GM23338 (cell line): Measurements from ENCODE around the gene CHST14. TPM values are rescaled to one million over a fixed set of nuclear protein-coding genes. Genes with fewer than 3 reads are reported as not detected.

Experiments used
- ATAC-seq: fragments of 200-7000 bp; cut with Tn5 transposase; 3 replicates; pipeline ENCODE4 v1.9.1; 2020
- DNase-seq: peaks from one replicate; pipeline ENCODE4 v3.0.0-alpha.2; 2015; ENCODE audit warnings: low spot score
- H2AFZ ChIP-seq: fragments of 200-600 bp; sonication (generic); 2 replicates; pipeline ENCODE4 v1.8.0; 2016; ENCODE audit warnings: antibody characterized with exemption, mild to moderate bottlenecking, moderate library complexity
- H3F3A ChIP-seq: fragments of 200-600 bp; sonication (generic); replicated peaks from 2 replicates; pipeline ENCODE4 v1.8.0; 2017; ENCODE audit warnings: antibody characterized with exemption, mixed run types, low read depth
- H3K27ac ChIP-seq: fragments of 200-600 bp; sonication (generic); 2 replicates; pipeline ENCODE4 v1.6.1; 2016; ENCODE audit warnings: low read depth
- H3K27me3 ChIP-seq: fragments of 200-600 bp; sonication (generic); 2 replicates; pipeline ENCODE4 v1.8.0; 2016; ENCODE audit warnings: mild to moderate bottlenecking, mixed run types, moderate library complexity; ENCODE audit not compliant: insufficient read depth
- H3K36me3 ChIP-seq: fragments of 200-600 bp; sonication (generic); 2 replicates; pipeline ENCODE4 v1.8.0; 2016; ENCODE audit warnings: mild to moderate bottlenecking; ENCODE audit not compliant: insufficient read depth
- H3K4me1 ChIP-seq: fragments of 200-600 bp; sonication (generic); 2 replicates; pipeline ENCODE4 v1.8.0; 2016; ENCODE audit warnings: mild to moderate bottlenecking, moderate library complexity; ENCODE audit not compliant: insufficient read depth
- H3K4me2 ChIP-seq: fragments of 200-600 bp; sonication (generic); 2 replicates; pipeline ENCODE4 v1.7.1; 2017; ENCODE audit warnings: mixed run types
- H3K4me3 ChIP-seq: fragments of 200-600 bp; sonication (generic); 2 replicates; pipeline ENCODE4 v1.6.1; 2016; ENCODE audit warnings: mixed run types
- H3K79me2 ChIP-seq: fragments of 200-600 bp; sonication (generic); replicated peaks from 2 replicates; pipeline ENCODE4 v1.8.0; 2017; ENCODE audit warnings: mild to moderate bottlenecking; ENCODE audit not compliant: insufficient read depth
- H3K9me2 ChIP-seq: fragments of 200-600 bp; sonication (generic); 2 replicates; pipeline ENCODE4 v1.8.0; 2017; ENCODE audit not compliant: insufficient read depth
- H4K20me1 ChIP-seq: fragments of 200-600 bp; sonication (generic); replicated peaks from 2 replicates; pipeline ENCODE4 v1.8.0; 2017; ENCODE audit warnings: mild to moderate bottlenecking; ENCODE audit not compliant: insufficient read depth
- H3K27ac Mint-ChIP-seq: 2 replicates; pipeline ENCODE4 v1.8.0; 2020; ENCODE audit warnings: inconsistent platforms, mild to moderate bottlenecking, moderate library complexity, mixed read lengths
- H3K27me3 Mint-ChIP-seq: 3 replicates; pipeline ENCODE4 v1.8.0; 2022; ENCODE audit warnings: low read depth, mild to moderate bottlenecking, moderate library complexity, mixed read lengths, inconsistent platforms; ENCODE audit not compliant: insufficient read depth, poor library complexity
- H3K36me3 Mint-ChIP-seq: 3 replicates; pipeline ENCODE4 v1.8.0; 2021; ENCODE audit warnings: low read depth, mild to moderate bottlenecking, inconsistent platforms, moderate library complexity, mixed read lengths
- H3K4me1 Mint-ChIP-seq: 3 replicates; pipeline ENCODE4 v1.8.0; 2020; ENCODE audit warnings: mild to moderate bottlenecking, inconsistent platforms, mixed read lengths
- H3K4me3 Mint-ChIP-seq: 3 replicates; pipeline ENCODE4 v1.8.0; 2021; ENCODE audit warnings: moderate library complexity, mild to moderate bottlenecking, inconsistent platforms, mixed read lengths
- H3K9me3 Mint-ChIP-seq: 3 replicates; pipeline ENCODE4 v1.8.0; 2020; ENCODE audit warnings: moderate library complexity, mild to moderate bottlenecking, inconsistent platforms, mixed read lengths
- CTCF ChIP-seq, 2 experiments: fragments of 200-600 bp in 1 of 2; sonication (generic) in 1 of 2; conservative IDR thresholded peaks; 2 replicates each; pipeline versions ENCODE4 v1.5.1 to v1.6.1; 2016 to 2017; ENCODE audit warnings: antibody characterized with exemption in 2 of 2, low read depth in 2 of 2, mild to moderate bottlenecking in 2 of 2, moderate library complexity in 1 of 2
- EZH2 ChIP-seq: fragments of 200-600 bp; sonication (generic); IDR thresholded peaks from one replicate; pipeline ENCODE4 v1.8.0; 2017; ENCODE audit warnings: antibody characterized with exemption, mild to moderate bottlenecking, low read depth; ENCODE audit not compliant: unreplicated experiment
- EZH2phosphoT487 ChIP-seq: fragments of 200-600 bp; sonication (generic); IDR thresholded peaks from one replicate; pipeline ENCODE4 v1.8.1; 2018; ENCODE audit warnings: antibody characterized with exemption; ENCODE audit not compliant: unreplicated experiment
- NANOG ChIP-seq: IDR thresholded peaks from 2 replicates; pipeline ENCODE4 v1.6.1; 2016; ENCODE audit warnings: antibody characterized with exemption, borderline replicate concordance
- POLR2AphosphoS5 ChIP-seq: IDR thresholded peaks from 2 replicates; pipeline ENCODE4 v1.6.1; 2016; ENCODE audit warnings: antibody characterized with exemption, low read depth
- STAT1 ChIP-seq: IDR thresholded peaks from one replicate; pipeline ENCODE4 v1.6.1; 2016; ENCODE audit warnings: antibody characterized with exemption; ENCODE audit not compliant: unreplicated experiment
- ZNF114 ChIP-seq: fragments of 250-450 bp; sonication (Bioruptor Pico); IDR thresholded peaks from 2 replicates; pipeline ENCODE4 v1.5.0; 2020; ENCODE audit warnings: mild to moderate bottlenecking, moderate library complexity
- ZNF331 ChIP-seq: fragments of 250-450 bp; sonication (Bioruptor Pico); IDR thresholded peaks from 2 replicates; pipeline ENCODE4 v1.5.0; 2020; ENCODE audit warnings: low read depth, mild to moderate bottlenecking, moderate library complexity
- polyA plus RNA-seq: library from polyadenylated mRNA; unstranded; fragments of >200 nt; fragmentation: Nextera tagmentation; extraction: Ambion mirVana; gene quantifications from 2 replicates; pipeline ENCODE4 v1.2.1, GENCODE V29; 2016
- total RNA-seq: library from RNA; depleted of rRNA; stranded (reverse); fragments of >200 nt; shearing (Covaris generic); gene quantifications from 2 replicates; pipeline ENCODE4 v1.2.3, GENCODE V29; 2014

Gene CHST14
- total and polyA plus RNA-seq, 2 experiments from 2014 or later = 8.4 to 15.6 TPM

- Histone ChIP-seq H3K4me1 (peaks cover 56% of the 10 kb centered on the region), H4K20me1 (peaks cover 27% of the 10 kb centered on the region), H3K36me3 (no peaks in the 10 kb centered on the region; the same call in 1 of the 2 replicates), H3K4me2 (peak overlapping the region; percentile 100), H3F3A (0 out of 2 replicates have a peak, but pooled peaks cover 8% of the 10 kb centered on the region), H3K4me3 (peak overlapping the region; percentile 82), H3K27me3 (peaks cover 15% of the 10 kb centered on the region), H2AFZ (peak overlapping the region; percentile 43; the same call in 1 of the 2 replicates), H3K27ac (peak overlapping the region; percentile 78), H3K79me2 (peaks cover 37% of the 10 kb centered on the region), H3K9me2 (no peaks in the 10 kb centered on the region)
- Mint-ChIP-seq H3K27me3 (peaks cover 34% of the 10 kb centered on the region), H3K27ac (peak overlapping the region; percentile 92), H3K36me3 (peaks cover 13% of the 10 kb centered on the region), H3K9me3 (no peaks in the 10 kb centered on the region; the same call in 2 of the 3 replicates), H3K4me3 (peak overlapping the region; percentile 94), H3K4me1 (peaks cover 57% of the 10 kb centered on the region)
- ATAC-seq (peak; percentile 0), DNase-seq (peak; percentile 74)
- no peak for TF ChIP-seq STAT1
- TF ChIP-seq ZNF114 (CRISPR knock-in tag) = no peak
- TF ChIP-seq EZH2 = no peak
- no peak for TF ChIP-seq CTCF (conservative IDR thresholded peaks at IDR 0.05; ENCODE audit: low read depth in 2 of 2)
- TF ChIP-seq ZNF331 (CRISPR knock-in tag) = no peak
- TF ChIP-seq EZH2phosphoT487 = no peak
- no peak for TF ChIP-seq POLR2AphosphoS5
- TF ChIP-seq NANOG = no peak
Observed at GRCh38 chr15:40439960-40440742, 30.6 kb upstream of the CHST14 start.

GRCh38 chr15:40440743-40441564 is 29.8 kb upstream of the CHST14 start, which contains the start of gene BAHD1:
Gene BAHD1 (plus strand): TSS chr15:40440953. CDS start chr15:40458465, 17,512 bp downstream.
- peak within 1 kb of the TSS; percentile 78 for H3K27ac ChIP-seq
- H3K27ac Mint-ChIP-seq = peak within 1 kb of the TSS; percentile 92
- peaks cover 17% of the 10 kb centered on the region for H3K36me3 Mint-ChIP-seq
- peak; percentile 45; the same call in 1 of the 2 replicates for TF ChIP-seq POLR2AphosphoS5
- no peak for TF ChIP-seq EZH2
- TF ChIP-seq NANOG = no peak
- peak in 1 of 2 experiments; percentile 3; a peak in 1 of 4 replicates for TF ChIP-seq CTCF (conservative IDR thresholded peaks at IDR 0.05; ENCODE audit: low read depth in 2 of 2)

More at GRCh38 chr15:40440743-40441564, 29.8 kb upstream of the CHST14 start, which contains the start of gene BAHD1:
- H3K4me1 Mint-ChIP-seq = peaks cover 58% of the 10 kb centered on the region
- H3K4me3 ChIP-seq = peak within 1 kb of the TSS; percentile 82
- peaks cover 57% of the 10 kb centered on the region for H3K4me1 ChIP-seq
- H3K79me2 ChIP-seq = peaks cover 45% of the 10 kb centered on the region
- H4K20me1 ChIP-seq = peaks cover 35% of the 10 kb centered on the region
- DNase-seq (peak; percentile 98), ATAC-seq (peak; percentile 34)
- peak within 1 kb of the TSS; percentile 100 for H3K4me2 ChIP-seq
- H3F3A ChIP-seq = 0 out of 2 replicates have a peak, but pooled peaks cover 2% of the 10 kb centered on the region
- no peaks in the 10 kb centered on the region; the same call in 1 of the 2 replicates for H3K36me3 ChIP-seq
- peaks cover 27% of the 10 kb centered on the region for H3K27me3 Mint-ChIP-seq
- no peaks in the 10 kb centered on the region for H3K9me2 ChIP-seq
- peak within 1 kb of the TSS; percentile 43; the same call in 1 of the 2 replicates for H2AFZ ChIP-seq
- H3K27me3 ChIP-seq = peaks cover 7% of the 10 kb centered on the region; the same call in 1 of the 2 replicates
- peak within 1 kb of the TSS; percentile 94 for H3K4me3 Mint-ChIP-seq
- H3K9me3 Mint-ChIP-seq = no peaks in the 10 kb centered on the region; the same call in 2 of the 3 replicates
